GM18909 (cell line): ENCODE results near the gene DLEC1.
"Not testable (repeated sequence)": the region's sequence is repeated elsewhere in the genome, so short reads cannot be mapped to it uniquely, and the experiment has no call there.

Source experiments
- ATAC-seq: cut with Tn5 transposase; IDR thresholded peaks from one replicate; pipeline ENCODE4 v1.9.1; 2021; ENCODE audit warnings: mild to moderate bottlenecking; ENCODE audit not compliant: unreplicated experiment, poor library complexity

The DLEC1 gene

DNA sequence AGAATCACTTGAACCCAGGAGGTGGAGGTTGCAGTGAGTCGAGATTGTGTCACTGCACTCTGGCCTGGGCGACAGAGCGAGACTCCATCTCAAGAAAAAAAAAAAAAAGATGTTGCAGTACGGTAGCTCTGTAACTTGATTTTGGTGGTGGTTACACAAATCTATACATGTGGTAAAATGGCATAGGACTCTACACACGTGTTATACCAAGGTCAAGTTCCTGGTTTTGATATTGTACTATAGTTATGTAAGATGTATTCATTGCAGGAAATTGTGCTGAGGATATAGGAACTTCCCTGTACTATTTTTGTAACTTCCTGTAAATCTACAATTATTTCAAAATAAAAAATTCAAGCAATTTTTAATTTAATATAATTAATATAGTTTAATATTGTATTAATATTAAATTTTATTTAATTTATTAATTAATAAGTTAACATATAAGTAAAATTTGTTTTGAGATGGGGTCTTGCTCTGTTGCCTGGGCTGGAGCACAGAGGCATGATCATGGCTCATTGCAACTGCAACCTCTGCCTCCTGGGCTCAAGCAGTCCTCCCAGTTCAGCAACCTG is 109.4 kb downstream of the DLEC1 start:
- no peak for ATAC-seq

DNA sequence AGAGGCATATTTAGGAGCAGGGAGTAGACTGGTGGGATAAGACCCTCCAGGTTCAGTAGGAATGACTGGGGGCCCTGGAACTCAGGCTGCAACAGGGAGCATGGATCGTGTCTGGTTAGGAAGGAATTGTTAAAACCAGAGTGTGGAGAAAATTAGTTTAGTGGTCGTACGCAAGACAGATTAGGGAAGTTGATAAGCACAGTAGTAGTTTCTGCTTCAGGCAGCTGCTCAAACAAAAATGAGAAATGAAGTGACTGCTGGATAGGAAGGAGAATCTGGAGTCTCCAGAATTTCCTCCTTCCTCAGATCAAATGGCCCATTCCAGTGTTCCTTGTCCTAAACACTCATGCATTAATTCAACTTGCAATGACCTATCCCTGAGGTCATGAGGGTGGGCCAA is 110.7 kb downstream of the DLEC1 start:
- ATAC-seq: no peak

DNA sequence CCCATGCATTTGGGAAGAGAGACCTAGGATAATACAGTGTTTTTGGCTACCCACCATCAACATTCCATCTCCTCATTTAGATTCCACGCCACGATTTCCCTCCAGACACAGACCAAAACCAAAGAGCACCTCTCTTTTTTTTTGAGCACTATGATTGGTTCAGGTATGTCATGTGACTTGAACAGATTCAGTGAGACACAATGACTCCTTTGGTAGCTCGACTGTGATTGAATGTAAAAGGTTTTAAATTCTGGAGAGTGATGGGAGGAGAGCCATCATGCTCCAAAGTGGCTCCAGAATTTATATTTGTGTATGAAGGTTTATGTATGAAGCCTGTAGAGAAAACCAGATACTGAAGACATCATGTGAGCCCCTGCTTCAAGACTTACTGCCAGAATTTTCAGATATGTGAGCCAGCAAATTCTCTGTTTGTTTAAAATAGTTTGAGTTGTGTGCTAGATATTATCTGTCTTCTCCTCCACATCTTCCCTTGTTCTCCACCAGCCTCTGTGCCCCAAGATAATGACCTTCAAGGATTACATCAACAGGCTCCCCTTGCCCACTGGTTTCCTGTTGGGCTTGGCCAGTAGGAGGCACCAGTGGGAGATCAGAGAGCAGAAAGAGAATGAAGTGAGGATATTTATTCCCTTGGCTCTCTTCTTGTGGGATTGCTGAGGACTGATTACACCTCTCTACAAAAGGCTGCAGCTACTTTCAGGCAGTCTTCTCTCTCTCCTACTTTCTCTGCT is 111.9 kb downstream of the DLEC1 start:
- no peak for ATAC-seq

DNA sequence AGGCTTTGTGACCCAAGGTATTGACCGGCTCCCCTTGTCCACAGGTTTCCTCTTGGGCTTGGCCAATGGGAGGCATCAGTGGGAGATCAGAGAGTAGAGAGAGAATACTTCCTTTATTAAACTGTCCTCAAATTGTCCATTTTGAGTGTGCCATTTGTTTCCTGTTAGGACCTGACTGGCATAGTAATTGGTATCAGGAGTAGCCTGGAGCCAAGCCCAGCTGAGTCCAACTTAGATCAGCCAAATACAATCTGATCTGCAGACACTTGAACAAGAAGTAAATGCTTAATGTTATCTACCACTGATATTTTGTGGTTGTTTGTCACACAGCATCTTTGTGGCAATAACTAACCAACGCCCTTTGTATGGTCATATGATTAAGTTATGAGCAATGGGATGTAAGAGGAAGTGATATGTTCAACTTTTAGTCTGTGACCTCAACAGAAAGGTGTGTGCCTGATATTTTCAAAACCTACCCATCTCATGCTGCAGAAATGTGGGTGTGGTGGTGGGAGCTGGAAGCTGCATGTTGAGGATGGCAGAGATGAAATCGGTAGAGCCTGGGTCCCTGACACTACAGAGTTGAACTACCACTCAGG is 112.8 kb downstream of the DLEC1 start:
- ATAC-seq: no peak

DNA sequence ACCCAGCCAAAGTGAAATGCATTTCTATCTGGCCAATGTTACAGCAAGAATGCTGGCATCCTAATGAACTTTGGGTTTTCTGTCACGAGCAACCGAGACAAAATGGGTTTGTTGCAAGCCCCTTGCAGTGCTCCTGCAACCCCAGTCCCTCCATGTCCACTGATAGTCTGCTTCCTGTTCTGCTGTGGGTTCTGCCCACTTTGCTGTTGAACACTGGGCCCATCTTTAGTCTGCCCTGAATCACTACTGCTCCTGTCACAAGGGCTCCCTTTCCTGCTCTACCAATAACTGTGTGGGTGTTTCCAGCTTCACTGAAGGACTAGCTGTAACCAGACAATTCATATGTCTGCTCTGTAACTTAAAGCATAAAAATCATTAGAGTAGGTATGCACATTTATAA is 113.6 kb downstream of the DLEC1 start:
- no peak for ATAC-seq

DNA sequence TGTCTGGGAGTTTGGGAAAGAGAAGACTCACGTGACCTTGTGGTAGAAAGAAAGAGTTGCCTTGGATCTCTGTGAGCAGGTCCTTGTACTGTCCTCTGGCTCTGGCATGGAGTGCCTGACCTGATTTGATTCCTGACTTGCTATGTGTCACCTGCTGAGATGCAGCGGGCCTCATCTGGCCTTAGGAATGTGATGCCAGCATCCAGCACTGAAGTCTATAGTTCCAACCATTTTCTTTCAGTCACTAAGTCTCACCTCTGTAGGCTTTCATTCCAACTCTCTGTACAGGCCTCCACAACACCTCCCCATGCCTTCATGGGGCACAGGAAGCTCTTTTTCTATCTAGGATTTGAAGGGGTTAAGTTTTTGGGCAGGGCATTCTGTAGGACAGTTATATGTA is 114.2 kb downstream of the DLEC1 start:
- no peak for ATAC-seq

DNA sequence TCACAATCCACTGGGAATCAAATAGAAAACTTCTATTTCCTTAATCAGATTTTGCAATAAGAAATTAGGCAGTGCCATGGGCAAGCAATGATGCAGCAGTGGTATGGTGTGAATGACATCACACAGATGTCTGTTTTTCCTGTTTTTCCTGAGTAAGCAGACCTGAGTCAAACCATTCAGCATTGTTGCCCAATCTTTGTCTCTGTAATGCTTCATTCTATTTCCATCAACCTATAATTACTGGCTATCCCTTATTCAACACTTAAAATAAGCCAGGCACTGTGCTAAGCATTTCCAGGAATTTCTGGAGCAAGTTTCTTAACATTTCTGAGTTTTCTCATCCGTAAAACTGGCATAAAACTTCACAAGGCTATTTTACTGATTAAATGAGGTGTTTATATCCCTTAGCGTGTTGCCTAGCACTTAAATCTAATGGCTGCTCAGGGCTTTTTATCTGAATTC is 115.1 kb downstream of the DLEC1 start:
- ATAC-seq: no peak

DNA sequence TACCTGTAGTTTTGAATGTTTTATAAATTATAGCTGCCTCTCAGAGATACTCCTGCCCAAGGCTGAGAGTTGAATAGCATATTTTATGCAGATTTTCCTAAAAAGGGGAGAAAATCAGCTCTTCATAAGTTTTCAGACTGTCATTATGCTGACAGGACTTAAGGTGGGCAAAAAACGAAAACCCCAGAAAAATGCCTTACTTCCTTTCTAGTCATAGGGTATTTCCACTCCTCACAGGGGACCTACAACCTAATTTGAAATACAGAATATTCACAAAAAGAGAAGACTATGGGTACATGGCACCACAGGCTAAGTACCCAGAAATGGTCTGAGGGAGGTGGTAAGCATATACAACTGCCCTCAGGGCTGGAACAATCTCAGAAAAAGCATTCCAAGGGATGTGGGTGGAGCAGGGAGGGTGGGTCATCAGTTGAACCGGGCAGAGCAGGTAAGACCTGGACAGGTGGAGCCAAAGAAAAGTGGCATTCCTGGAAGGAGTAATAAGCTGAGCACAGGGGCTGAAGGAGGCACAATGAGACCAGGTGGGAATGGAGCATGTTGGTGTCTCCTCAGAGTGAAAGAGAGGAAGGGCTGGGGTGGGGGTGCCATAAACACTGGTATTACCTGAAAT is 115.7 kb downstream of the DLEC1 start:
- no peak for ATAC-seq

DNA sequence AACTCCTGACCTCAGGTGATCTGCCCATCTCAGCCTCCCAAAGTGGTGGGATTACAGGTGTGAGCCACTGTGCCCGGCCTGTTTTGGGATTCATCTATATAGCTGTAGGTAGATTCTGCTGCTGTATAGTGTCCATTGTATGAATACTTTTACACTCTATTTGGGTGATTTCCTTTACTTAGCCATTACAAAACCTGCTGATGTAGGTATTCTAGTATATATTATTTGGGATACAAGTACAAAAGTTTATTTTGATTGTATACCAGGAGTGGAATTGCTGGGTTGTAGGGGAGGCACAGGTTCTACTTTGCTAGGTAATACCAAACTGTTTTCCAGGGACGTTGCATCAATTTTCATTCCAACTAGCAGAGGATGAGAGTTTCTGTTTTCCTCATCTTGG is 116.8 kb downstream of the DLEC1 start:
- ATAC-seq: no peak

DNA sequence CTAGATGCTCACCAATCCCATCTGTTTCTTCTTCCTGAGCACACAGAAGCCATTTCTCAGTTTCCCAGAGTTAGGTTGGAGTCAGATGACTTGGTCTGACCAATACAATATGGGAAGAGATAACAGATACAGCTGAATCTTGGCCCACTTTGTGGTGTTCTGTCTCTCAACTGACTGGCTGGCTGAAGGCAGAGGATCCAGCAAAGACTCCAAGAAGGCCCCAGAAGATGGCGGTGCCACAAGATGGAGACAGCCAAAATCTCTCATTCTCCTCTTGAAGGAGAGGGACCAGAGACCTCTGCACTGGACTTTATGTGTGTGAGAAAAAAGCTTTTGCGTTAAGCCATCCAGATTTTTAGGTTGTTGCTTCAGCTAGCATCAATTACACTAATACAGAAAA is 118.1 kb downstream of the DLEC1 start:
- ATAC-seq: no peak

DNA sequence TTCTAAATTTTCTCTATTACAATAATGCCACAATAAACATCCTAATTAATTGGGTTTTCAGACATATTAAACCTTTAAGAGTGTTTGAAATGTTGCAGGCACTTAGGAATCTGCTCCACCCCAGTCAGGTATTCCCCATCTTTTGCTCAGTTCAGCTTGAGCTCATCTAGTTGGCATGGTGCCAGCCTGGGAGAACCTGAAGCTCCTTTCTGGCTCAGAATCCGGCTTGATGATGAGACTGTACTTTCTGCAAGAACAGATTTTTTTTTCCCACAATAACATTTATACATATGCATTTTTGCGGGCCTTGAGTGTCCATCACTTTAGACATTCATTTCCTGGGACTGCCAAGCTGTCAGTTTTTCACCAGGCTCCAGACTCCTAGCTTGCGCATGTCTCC is 118.6 kb downstream of the DLEC1 start:
- no peak for ATAC-seq

DNA sequence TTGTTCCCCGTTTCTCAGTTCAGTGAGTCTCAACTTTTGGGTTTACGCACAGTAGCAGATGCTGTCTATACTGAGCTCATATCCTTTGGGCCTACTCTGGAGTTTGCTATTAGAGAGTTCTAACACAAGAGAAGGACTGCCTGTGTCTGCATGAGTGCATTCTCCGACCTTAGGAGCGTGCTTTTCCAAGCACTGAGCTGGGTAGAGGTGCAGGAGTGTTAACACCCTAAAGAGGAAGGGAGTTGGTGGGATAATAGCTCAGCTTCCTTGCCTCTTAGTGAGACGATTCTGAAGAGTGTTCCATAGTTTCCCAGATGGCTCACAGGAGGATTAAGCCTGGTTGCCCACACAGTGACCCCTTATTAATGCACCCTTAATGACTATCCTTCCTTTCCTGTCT is 119.5 kb downstream of the DLEC1 start:
- ATAC-seq: no peak

DNA sequence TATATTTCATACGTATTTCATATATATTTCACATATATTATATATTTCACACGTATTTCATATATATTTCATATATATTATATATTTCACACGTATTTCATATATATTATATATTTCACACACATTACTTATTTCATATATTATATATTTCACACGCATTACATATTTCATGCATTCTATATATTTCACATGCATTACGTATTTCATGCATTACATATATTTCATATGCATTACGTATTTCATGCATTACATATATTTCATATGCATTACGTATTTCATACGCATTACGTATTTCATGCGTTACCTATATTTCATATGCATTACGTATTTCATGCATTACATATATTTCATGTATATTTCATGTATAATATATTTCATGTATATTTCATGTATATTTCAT is 121.7 kb downstream of the DLEC1 start:
- ATAC-seq: not testable (repeated sequence)

DNA sequence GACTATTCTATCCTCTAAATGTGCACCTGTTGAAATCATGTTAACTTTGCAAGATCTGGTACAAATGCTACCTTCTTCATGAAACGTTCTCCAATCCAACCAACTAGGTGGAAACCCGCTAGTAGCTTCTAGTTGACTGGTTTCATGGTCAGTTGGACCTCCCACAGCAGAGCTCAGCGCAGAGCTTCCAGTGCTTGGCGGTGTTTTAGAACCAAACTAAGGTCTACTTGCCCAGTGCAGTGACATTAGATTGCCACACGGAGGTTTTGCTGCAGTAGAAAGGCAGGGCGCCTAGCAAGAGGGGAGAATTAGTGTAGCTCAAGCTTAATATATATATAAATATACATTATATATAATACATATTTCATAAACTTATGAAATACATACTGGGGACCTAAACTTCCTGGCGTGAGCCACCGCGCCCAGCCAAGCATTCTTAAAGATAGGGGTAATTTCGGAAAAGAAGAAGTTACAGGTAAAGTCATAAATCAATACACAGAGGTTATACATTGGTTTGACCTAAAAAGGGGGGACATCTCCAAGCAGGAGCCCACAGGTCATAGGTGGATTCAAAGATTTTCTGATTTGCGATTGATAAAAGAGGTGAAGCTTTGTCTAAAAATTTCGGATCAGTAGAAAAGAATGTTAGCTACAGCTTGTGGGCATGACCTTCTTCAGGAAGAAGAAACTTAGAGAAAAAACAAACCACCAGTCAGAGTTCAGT is 124.3 kb downstream of the DLEC1 start:
- no peak for ATAC-seq

DNA sequence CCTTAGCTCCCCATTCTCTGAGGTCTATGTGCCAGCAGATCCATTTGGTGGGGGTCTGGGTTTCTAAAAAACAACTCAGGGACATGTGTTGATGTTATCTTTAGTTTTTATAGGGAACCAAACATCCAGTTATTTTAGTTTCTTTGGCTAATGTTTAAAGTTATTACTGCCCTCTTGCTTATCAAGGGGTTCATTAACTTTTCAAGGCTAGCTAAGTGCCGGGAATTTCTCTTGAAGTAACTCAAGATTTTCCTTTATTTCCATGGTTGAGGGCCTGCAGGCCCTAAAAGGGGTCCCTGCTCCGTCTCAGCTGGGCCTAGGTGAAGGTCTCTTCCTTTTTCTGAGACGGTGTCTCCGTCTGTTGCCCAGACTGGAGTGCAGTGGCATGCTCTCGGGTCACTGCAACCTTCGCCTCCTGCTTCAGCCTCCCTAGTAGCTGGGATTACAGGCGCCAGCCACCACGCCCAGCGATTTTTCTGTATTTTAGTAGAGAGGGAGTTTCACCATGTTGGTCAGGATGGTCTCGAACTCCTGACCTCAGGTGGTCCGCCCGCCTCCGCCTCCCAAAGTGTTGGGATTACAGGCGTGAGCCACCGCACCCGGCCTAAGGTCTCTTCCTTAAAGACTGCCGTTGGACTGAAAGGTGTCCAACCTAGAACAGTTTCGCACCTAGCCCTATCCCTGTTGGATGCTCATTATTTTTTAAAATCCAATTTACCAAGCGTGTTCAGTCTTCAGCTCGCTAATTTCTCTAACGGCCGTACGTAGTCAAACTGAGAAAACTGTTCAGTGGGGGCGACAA is 125.0 kb downstream of the DLEC1 start:
- ATAC-seq: no peak

DNA sequence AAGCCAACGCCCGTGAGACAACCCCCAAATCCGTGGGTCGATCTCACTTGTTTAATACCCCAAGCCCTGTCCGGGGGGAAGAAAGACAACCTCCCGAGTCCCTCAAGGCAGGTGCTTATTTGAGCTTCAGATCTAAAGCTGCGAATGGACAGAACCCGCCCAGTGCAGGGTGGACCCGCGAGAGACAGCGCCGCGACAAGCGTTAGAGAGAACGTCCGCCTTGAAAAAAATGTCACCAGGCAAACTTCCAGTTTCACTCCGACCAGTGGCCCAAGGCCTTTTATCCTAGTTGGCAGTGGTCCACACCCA is 125.6 kb downstream of the DLEC1 start:
- peak; percentile 23 for ATAC-seq

DNA sequence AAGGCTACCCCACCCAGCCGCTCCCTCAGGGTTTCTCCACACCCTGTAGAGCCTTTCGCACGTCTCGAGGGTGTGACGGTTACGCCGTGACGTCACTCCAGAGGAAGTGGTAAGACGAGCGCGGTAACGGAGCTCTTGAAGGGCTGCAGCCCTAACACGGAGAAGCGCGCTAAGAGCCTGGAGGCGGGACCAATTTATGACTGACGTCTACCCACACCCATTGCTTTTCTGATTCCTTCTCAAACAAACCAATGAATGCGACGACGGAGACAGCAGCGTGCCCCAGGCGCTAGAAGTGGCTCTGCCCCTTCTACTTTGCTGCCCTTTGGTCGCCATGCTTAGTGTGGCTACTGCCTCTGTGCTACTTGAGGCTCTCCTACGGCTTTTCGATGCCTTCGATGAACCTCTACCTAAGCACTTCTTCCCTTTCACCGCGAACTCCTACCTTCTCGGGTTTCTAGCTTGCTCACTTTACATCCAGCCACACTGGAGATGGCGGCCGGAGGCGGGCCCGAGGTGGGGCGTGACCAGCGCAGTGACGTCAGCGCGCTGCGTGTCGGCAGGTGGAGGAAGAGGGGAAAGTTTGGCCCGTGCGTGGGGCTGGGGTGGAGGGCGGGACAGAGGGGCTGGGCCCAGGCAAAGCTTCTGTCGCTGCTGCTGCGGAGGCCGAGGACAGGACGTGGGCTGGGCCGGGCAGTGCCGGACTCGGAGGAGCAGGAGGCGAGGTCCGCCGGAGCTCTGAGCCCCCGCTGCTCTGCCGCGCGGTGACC is 126.1 kb downstream of the DLEC1 start, which contains the start of gene OXSR1:
OXSR1 (plus strand) TSS at position 586 of the 770 bp plus-strand sequence. CDS start 340 bp downstream, outside the sequence.
- peak; percentile 92 for ATAC-seq

DNA sequence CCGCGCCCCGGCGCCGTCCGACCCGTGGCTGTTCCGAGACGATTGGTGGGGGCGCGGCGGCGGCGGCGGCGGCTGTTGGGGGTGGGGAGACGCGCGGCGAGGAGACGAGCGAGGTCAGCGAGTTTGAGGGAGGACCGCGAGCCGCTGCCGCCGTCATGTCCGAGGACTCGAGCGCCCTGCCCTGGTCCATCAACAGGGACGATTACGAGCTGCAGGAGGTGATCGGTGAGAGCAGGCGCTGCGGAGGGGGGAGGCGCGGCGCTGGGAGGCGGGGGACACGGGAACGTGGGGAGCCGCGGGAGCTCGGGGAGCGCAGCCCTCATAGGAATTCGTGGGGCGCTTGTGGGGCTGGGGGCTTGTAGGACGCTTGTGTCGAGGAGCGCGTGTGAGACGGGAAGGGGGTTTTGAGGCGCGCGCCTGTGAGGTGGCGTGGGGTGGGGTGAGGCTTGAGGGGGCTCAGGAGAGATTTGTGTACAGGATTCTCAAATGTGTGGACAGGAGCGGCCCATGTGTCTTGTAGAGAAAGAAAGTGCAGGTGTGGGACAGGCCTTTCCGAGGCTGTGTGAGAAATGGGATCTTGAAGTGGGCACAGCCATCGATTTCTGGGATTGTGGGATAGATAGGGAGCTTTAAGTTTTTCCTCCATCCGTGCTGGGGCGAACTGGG is 126.8 kb downstream of the DLEC1 start:
- no peak for ATAC-seq

DNA sequence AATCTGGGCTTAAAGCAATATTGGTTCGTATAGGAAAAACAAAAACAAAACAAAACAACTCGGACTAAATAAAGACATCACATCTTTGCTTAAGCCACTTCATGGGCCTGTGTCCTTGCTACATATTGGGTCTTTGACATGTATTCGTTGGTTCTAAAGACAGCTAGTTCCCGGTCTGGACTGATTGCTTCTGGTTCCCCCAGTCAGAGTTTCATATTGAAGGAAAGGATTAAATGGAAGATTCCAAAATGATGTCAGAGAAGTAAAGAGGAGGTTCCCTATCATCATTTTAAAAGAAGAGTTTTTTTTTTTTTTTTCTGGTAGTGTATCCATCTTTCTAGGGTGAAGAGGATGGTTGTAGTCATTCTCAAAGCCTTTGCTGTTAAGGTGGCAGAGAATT is 128.6 kb downstream of the DLEC1 start:
- no peak for ATAC-seq
